GM23338 (cell line): Measurements from ENCODE around the gene CD82. TPM values are rescaled to one million over a fixed set of nuclear protein-coding genes. Genes with fewer than 3 reads are reported as not detected.
A peak's percentile ranks its signal among the peaks of the same experiment; 100 is the strongest.

ENCODE experiments used
- ATAC-seq: fragments of 200-7000 bp; cut with Tn5 transposase; 3 replicates; pipeline ENCODE4 v1.9.1; 2020
- DNase-seq: peaks from one replicate; pipeline ENCODE4 v3.0.0-alpha.2; 2015; ENCODE audit warnings: low spot score
- H2AFZ ChIP-seq: fragments of 200-600 bp; sonication (generic); 2 replicates; pipeline ENCODE4 v1.8.0; 2016; ENCODE audit warnings: antibody characterized with exemption, mild to moderate bottlenecking, moderate library complexity
- H3F3A ChIP-seq: fragments of 200-600 bp; sonication (generic); replicated peaks from 2 replicates; pipeline ENCODE4 v1.8.0; 2017; ENCODE audit warnings: antibody characterized with exemption, mixed run types, low read depth
- H3K27ac ChIP-seq: fragments of 200-600 bp; sonication (generic); 2 replicates; pipeline ENCODE4 v1.6.1; 2016; ENCODE audit warnings: low read depth
- H3K27me3 ChIP-seq: fragments of 200-600 bp; sonication (generic); 2 replicates; pipeline ENCODE4 v1.8.0; 2016; ENCODE audit warnings: mild to moderate bottlenecking, mixed run types, moderate library complexity; ENCODE audit not compliant: insufficient read depth
- H3K36me3 ChIP-seq: fragments of 200-600 bp; sonication (generic); 2 replicates; pipeline ENCODE4 v1.8.0; 2016; ENCODE audit warnings: mild to moderate bottlenecking; ENCODE audit not compliant: insufficient read depth
- H3K4me1 ChIP-seq: fragments of 200-600 bp; sonication (generic); 2 replicates; pipeline ENCODE4 v1.8.0; 2016; ENCODE audit warnings: mild to moderate bottlenecking, moderate library complexity; ENCODE audit not compliant: insufficient read depth
- H3K4me2 ChIP-seq: fragments of 200-600 bp; sonication (generic); 2 replicates; pipeline ENCODE4 v1.7.1; 2017; ENCODE audit warnings: mixed run types
- H3K4me3 ChIP-seq: fragments of 200-600 bp; sonication (generic); 2 replicates; pipeline ENCODE4 v1.6.1; 2016; ENCODE audit warnings: mixed run types
- H3K79me2 ChIP-seq: fragments of 200-600 bp; sonication (generic); replicated peaks from 2 replicates; pipeline ENCODE4 v1.8.0; 2017; ENCODE audit warnings: mild to moderate bottlenecking; ENCODE audit not compliant: insufficient read depth
- H3K9me2 ChIP-seq: fragments of 200-600 bp; sonication (generic); 2 replicates; pipeline ENCODE4 v1.8.0; 2017; ENCODE audit not compliant: insufficient read depth
- H4K20me1 ChIP-seq: fragments of 200-600 bp; sonication (generic); replicated peaks from 2 replicates; pipeline ENCODE4 v1.8.0; 2017; ENCODE audit warnings: mild to moderate bottlenecking; ENCODE audit not compliant: insufficient read depth
- H3K27ac Mint-ChIP-seq: 2 replicates; pipeline ENCODE4 v1.8.0; 2020; ENCODE audit warnings: inconsistent platforms, mild to moderate bottlenecking, moderate library complexity, mixed read lengths
- H3K27me3 Mint-ChIP-seq: 3 replicates; pipeline ENCODE4 v1.8.0; 2022; ENCODE audit warnings: low read depth, mild to moderate bottlenecking, moderate library complexity, mixed read lengths, inconsistent platforms; ENCODE audit not compliant: insufficient read depth, poor library complexity
- H3K36me3 Mint-ChIP-seq: 3 replicates; pipeline ENCODE4 v1.8.0; 2021; ENCODE audit warnings: low read depth, mild to moderate bottlenecking, inconsistent platforms, moderate library complexity, mixed read lengths
- H3K4me1 Mint-ChIP-seq: 3 replicates; pipeline ENCODE4 v1.8.0; 2020; ENCODE audit warnings: mild to moderate bottlenecking, inconsistent platforms, mixed read lengths
- H3K4me3 Mint-ChIP-seq: 3 replicates; pipeline ENCODE4 v1.8.0; 2021; ENCODE audit warnings: moderate library complexity, mild to moderate bottlenecking, inconsistent platforms, mixed read lengths
- H3K9me3 Mint-ChIP-seq: 3 replicates; pipeline ENCODE4 v1.8.0; 2020; ENCODE audit warnings: moderate library complexity, mild to moderate bottlenecking, inconsistent platforms, mixed read lengths
- CREB1 ChIP-seq: fragments of 250-450 bp; sonication (Bioruptor Pico); IDR thresholded peaks from 2 replicates; pipeline ENCODE4 v1.5.0; 2020; ENCODE audit warnings: low read depth, mild to moderate bottlenecking, moderate library complexity
- EZH2 ChIP-seq: fragments of 200-600 bp; sonication (generic); IDR thresholded peaks from one replicate; pipeline ENCODE4 v1.8.0; 2017; ENCODE audit warnings: antibody characterized with exemption, mild to moderate bottlenecking, low read depth; ENCODE audit not compliant: unreplicated experiment
- NANOG ChIP-seq: IDR thresholded peaks from 2 replicates; pipeline ENCODE4 v1.6.1; 2016; ENCODE audit warnings: antibody characterized with exemption, borderline replicate concordance
- POLR2AphosphoS5 ChIP-seq: IDR thresholded peaks from 2 replicates; pipeline ENCODE4 v1.6.1; 2016; ENCODE audit warnings: antibody characterized with exemption, low read depth
- STAT1 ChIP-seq: IDR thresholded peaks from one replicate; pipeline ENCODE4 v1.6.1; 2016; ENCODE audit warnings: antibody characterized with exemption; ENCODE audit not compliant: unreplicated experiment
- ZNF114 ChIP-seq: fragments of 250-450 bp; sonication (Bioruptor Pico); IDR thresholded peaks from 2 replicates; pipeline ENCODE4 v1.5.0; 2020; ENCODE audit warnings: mild to moderate bottlenecking, moderate library complexity
- ZNF331 ChIP-seq: fragments of 250-450 bp; sonication (Bioruptor Pico); IDR thresholded peaks from 2 replicates; pipeline ENCODE4 v1.5.0; 2020; ENCODE audit warnings: low read depth, mild to moderate bottlenecking, moderate library complexity
- polyA plus RNA-seq: library from polyadenylated mRNA; unstranded; fragments of >200 nt; fragmentation: Nextera tagmentation; extraction: Ambion mirVana; gene quantifications from 2 replicates; pipeline ENCODE4 v1.2.1, GENCODE V29; 2016
- total RNA-seq: library from RNA; depleted of rRNA; stranded (reverse); fragments of >200 nt; shearing (Covaris generic); gene quantifications from 2 replicates; pipeline ENCODE4 v1.2.3, GENCODE V29; 2014
- TF ChIP-seq, protein P1 (sequence below): IDR thresholded peaks from one replicate; pipeline ENCODE4 v1.6.1; 2018; ENCODE audit warnings: antibody characterized with exemption; ENCODE audit not compliant: unreplicated experiment

CD82 gene
- total and polyA plus RNA-seq, 2 experiments from 2014 or later: 4.4 to 4.9 TPM

GRCh38 chr11:44625759-44626523 is 60.5 kb downstream of the CD82 start (continued):
- TF ChIP-seq ZNF331: no peak
- TF ChIP-seq STAT1: no peak
- TF ChIP-seq CREB1 (CRISPR knock-in tag): no peak
- TF ChIP-seq POLR2AphosphoS5: no peak
- TF ChIP-seq NANOG: no peak
- no peak for TF ChIP-seq ZNF114 (CRISPR knock-in tag)

- Histone ChIP-seq H3K36me3 (no peaks in the 10 kb centered on the region), H3K9me2 (no peaks in the 10 kb centered on the region), H2AFZ (no peak overlapping the region), H4K20me1 (no peaks in the 10 kb centered on the region), H3K4me1 (peaks cover 3% of the 10 kb centered on the region; the same call in 1 of the 2 replicates), H3K4me2 (no peak overlapping the region), H3K27ac (no peak overlapping the region), H3K79me2 (no peaks in the 10 kb centered on the region), H3K4me3 (no peak overlapping the region), H3F3A (no peaks in the 10 kb centered on the region), H3K27me3 (0 out of 2 replicates have a peak, but pooled peaks cover 6% of the 10 kb centered on the region)
- ATAC-seq: no peak
- H3K27me3 Mint-ChIP-seq: peaks cover 21% of the 10 kb centered on the region
- H3K4me1 Mint-ChIP-seq: peaks cover 10% of the 10 kb centered on the region
- no peak overlapping the region for H3K27ac Mint-ChIP-seq
- no peak overlapping the region for H3K4me3 Mint-ChIP-seq
- no peak for TF ChIP-seq EZH2
- peak; percentile 79 for TF ChIP-seq ZNF331
- no peak for DNase-seq
- no peaks in the 10 kb centered on the region for H3K36me3 Mint-ChIP-seq
- peaks cover 5% of the 10 kb centered on the region; the same call in 2 of the 3 replicates for H3K9me3 Mint-ChIP-seq
Measured at GRCh38 chr11:44626645-44627044, 61.2 kb downstream of the CD82 start.

DNA sequence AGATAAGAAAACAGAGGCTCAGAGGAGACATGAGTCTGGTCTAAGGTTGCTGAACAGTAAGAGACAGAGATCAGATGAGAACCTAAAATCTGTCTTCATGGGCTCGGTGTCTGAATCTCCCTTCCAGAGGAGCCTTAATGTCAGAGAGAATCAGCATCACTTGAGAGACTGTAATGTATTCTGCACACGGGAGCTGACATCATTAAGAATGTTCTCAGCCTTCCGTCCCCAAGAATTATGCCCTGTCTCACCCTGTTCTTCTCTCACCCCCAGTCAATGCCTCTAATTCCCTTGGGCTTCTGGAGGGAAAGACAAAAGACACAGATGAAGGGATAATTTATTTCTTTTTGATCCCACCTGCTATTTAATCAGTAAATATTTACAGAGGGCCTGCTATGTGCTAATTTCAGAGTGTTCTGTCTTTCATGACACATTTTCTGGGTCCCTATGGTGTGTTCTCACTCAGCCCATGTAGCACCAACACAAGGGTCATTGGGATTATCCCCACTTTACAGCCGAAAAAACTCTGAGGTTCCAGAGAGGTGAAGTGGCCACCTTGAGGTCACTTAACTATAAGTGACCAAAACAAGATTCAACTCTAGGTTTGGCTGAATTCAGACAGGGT is 61.8 kb downstream of the CD82 start:
- Histone ChIP-seq H3F3A (no peaks in the 10 kb centered on the region), H3K27me3 (0 out of 2 replicates have a peak, but pooled peaks cover under 1% of the 10 kb centered on the region), H3K4me2 (no peak overlapping the region), H3K4me3 (no peak overlapping the region), H4K20me1 (no peaks in the 10 kb centered on the region), H3K36me3 (no peaks in the 10 kb centered on the region), H3K9me2 (no peaks in the 10 kb centered on the region), H2AFZ (no peak overlapping the region), H3K27ac (no peak overlapping the region), H3K4me1 (no peaks in the 10 kb centered on the region), H3K79me2 (no peaks in the 10 kb centered on the region)
- Mint-ChIP-seq H3K36me3 (no peaks in the 10 kb centered on the region), H3K4me3 (no peak overlapping the region), H3K27ac (no peak overlapping the region), H3K9me3 (peaks cover 5% of the 10 kb centered on the region; the same call in 2 of the 3 replicates), H3K27me3 (peaks cover 17% of the 10 kb centered on the region), H3K4me1 (peaks cover 15% of the 10 kb centered on the region)
- DNase-seq (no peak), ATAC-seq (no peak)
- TF ChIP-seq, protein P1, sequence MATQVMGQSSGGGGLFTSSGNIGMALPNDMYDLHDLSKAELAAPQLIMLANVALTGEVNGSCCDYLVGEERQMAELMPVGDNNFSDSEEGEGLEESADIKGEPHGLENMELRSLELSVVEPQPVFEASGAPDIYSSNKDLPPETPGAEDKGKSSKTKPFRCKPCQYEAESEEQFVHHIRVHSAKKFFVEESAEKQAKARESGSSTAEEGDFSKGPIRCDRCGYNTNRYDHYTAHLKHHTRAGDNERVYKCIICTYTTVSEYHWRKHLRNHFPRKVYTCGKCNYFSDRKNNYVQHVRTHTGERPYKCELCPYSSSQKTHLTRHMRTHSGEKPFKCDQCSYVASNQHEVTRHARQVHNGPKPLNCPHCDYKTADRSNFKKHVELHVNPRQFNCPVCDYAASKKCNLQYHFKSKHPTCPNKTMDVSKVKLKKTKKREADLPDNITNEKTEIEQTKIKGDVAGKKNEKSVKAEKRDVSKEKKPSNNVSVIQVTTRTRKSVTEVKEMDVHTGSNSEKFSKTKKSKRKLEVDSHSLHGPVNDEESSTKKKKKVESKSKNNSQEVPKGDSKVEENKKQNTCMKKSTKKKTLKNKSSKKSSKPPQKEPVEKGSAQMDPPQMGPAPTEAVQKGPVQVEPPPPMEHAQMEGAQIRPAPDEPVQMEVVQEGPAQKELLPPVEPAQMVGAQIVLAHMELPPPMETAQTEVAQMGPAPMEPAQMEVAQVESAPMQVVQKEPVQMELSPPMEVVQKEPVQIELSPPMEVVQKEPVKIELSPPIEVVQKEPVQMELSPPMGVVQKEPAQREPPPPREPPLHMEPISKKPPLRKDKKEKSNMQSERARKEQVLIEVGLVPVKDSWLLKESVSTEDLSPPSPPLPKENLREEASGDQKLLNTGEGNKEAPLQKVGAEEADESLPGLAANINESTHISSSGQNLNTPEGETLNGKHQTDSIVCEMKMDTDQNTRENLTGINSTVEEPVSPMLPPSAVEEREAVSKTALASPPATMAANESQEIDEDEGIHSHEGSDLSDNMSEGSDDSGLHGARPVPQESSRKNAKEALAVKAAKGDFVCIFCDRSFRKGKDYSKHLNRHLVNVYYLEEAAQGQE: no peak
- TF ChIP-seq ZNF114 (CRISPR knock-in tag) (no peak), EZH2 (no peak)
